HG03432 (cell line): Measurements from ENCODE around the gene MROH9.
"Not testable (repeated sequence)": the region's sequence is repeated elsewhere in the genome, so short reads cannot be mapped to it uniquely, and the experiment has no call there.

Experiments used
- ATAC-seq: cut with Tn5 transposase; IDR thresholded peaks from one replicate; pipeline ENCODE4 v1.9.1; 2021; ENCODE audit warnings: mild to moderate bottlenecking, moderate library complexity; ENCODE audit not compliant: unreplicated experiment

The MROH9 gene, protein sequence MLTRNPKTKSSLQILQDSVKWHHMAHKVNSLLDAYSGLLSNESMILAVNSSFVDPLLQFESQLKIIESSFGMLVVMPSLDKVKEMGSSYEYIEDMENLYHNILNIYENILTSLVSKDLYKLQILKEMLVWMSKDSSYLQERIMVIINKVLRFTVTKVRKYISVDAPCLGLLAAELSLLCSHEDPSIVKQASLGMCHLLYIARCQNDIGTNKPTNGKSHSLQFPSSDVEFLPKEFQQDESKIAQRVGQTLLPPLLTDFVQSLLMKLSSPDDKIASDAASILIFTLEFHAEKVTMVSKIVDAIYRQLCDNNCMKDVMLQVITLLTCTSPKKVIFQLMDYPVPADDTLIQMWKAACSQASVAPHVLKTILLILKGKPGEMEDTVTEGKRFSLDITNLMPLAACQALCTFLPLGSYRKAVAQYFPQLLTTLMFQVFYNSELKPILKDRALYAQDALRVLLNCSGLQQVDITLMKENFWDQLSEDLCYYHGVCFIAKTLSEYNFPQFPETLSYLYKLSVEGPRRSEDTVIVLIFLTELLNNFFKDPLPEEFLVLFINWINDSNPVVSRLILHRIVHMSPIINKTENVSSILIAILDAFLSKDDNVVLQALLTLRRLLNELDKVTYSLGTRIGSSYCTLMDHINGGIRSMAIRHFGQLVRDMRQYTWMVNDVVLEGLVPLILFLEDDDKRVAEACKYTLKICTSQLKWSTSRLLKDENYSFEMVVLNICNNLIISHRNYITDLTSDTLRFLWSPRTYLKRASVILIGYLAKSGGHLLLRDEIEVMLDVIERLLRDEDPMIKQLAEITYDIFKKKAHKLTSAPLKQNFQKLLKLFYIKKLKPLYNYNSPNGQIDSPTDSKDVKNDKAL

DNA sequence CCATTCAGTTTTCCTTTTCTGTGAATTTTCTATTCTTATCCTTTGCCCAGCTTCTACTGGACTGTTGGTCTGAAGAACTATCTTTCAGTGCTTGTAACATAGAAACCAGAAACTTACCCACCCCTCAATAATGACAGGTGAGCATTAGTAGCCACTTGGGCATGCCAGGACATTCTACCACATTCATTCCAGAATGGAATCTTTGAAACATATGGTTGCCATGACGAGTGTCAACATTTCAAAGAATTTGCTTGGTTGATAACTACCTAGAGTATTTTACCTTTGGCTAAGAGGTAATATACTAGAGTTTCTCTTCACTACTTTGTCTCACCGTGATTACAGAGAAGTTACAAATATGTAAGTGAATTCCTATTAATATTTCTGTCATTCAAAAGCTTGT is at the start of gene MROH9:
TSS of gene MROH9 (plus strand) at position 304 of the 400 bp plus-strand sequence. CDS start 10,023 bp downstream, outside the sequence.
- ATAC-seq: no peak

DNA sequence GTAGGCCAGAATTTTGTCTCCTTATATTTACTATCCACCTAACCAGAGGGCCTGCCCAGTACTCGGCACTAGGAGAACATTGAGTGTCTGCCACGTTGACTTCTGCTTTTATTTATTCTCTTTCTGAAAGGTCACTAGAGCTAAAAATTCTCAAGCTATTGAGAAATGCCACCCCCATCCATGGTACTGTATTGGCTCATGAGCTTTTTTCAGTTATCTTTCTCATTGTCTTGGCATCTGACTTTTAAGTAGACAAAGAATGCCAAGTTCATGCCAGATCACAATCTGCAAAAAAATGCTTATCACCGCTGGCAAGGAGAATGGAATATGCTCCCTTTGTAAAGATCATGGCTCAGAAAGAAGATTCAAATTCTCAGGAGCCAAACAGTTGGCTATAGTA is 49.8 kb upstream of the MROH9 start:
- no peak for ATAC-seq

DNA sequence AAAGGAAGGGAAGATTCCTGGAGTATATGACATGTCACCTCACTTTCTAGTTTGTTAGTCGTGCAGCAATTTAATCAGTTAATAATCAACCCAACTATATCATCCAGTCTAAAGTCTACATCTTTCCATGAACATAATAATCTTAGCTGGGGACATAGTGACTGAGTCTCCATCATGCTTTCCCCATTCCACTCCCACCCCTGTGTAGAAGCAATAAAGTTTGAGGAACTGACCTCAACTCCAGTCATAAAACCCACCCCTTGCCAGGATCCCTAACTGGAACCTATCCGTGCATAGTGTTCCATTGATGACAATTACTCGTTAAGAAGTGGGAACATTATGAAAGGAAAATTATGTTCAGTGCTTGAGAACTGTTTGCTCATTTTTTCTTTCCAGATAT is 48.9 kb upstream of the MROH9 start:
- ATAC-seq: no peak

DNA sequence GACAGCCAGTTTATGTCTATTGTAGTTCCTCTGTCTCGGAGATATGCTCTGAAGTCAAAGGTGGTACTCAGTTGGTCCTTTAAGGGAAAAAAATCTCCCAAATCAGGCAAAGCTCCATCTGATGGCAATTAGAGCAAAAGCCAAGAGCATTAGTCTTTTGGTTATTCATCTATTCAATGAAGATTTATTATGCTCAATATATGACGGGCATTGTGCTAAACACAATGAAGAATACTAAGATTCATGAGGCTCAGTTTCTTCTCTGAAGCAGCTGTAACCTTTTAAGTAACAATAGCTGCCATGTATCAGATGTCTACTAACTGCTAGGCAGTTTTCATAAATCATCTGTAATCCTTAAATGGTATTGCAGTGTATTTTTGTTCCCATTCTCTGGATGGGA is 47.6 kb upstream of the MROH9 start:
- no peak for ATAC-seq

DNA sequence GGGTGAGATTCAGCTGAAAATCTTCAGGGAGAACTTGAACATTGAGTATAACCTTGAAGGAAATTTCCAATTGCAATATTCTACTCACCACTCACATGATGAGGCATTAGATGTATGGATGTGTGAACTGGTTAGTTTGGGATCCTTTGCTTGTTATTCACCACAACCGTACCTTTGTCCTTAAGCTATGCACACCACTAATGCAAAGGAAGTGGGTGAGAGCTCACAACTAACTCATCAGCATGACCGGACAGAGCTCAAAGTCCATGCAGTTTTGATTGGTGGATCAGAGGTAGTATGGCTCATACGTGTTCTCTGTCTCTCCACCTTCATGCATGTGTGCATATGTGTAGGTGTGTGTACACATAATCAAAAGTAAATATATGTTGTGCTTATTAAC is 43.5 kb upstream of the MROH9 start:
- no peak for ATAC-seq

DNA sequence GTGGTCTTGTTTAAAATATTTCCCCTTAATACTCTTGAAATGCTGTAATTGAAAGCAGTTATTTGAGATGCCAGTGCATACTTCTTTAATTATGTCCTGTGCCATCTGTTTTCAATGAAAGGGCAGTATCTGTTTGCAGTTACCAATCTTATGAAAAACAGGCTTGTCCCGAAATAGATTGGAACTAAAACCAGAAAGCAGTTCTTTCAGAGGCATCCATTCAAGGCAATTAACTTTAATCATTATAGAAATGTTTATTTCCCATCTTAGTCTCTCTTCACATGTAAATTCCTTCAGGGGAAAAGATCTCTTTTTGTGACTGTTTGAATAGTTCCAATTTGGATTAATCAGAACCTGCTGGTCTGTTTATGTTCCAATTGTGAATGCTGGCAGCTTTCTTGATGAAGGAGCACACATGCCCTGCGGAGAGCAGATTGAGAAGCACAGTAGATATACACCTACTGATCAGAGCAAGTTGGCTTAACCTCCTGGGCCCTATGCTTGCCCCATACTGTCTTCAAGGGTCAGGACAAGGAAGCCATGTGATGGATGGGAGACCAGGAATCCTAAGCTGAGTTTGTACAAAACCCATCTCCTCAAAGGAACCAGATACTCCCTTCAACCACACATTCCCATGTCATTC is 41.6 kb upstream of the MROH9 start:
- ATAC-seq: no peak

DNA sequence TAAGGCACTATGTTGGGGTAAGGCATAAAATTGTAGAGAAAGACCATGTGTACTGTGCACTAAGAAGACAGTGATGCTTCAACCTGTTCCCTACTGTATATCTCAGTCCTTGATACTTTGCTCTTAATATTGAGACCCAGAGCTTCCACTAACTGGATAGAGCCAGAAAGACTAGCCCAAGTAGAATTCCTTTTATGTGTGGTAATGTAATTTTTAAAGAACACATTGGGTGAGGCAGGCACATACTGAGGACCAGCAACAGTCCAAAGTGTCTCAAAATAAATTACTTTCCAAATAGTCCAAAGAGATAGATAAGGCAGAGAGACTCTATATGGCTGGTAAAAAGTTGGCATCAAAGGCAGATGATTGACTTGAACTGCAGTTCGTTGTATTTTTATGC is 31.4 kb upstream of the MROH9 start:
- ATAC-seq: no peak

DNA sequence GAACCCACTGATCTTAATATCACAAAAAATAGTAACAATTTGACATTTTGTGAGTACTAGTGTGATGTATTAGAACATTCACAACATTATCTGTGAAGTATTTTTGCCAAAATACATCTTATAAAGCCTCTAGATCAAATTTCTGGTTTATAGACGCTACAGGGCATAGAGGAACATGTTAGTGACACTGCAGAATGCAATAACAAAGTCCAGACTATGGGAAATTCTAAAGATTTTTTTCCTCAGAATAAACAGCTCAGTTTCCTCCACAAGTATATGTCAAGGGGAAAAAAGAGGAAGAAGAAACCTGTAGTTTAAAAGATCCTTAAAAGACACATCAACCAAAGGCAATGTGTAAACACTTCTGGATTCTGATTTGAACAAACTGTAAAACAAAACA is 26.4 kb upstream of the MROH9 start:
- no peak for ATAC-seq

DNA sequence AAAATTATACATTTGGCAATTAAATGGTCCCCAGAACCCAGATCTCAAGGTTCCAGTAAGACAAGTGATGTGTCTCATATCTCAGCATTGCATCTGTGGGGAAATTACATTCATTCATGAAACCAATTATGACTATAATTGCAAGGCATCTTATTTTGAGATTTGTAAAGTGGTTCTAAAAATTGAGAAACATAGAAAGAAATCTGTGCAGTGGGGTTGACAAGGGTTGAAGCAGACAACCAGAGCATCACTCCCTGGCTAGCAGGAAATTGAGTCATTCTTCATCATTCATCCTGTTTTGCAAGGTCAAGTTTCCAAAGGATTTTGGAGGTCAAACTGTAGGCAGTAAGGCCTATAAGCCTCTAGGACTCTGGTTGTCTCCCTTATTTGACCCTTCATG is 25.1 kb upstream of the MROH9 start:
- no peak for ATAC-seq

DNA sequence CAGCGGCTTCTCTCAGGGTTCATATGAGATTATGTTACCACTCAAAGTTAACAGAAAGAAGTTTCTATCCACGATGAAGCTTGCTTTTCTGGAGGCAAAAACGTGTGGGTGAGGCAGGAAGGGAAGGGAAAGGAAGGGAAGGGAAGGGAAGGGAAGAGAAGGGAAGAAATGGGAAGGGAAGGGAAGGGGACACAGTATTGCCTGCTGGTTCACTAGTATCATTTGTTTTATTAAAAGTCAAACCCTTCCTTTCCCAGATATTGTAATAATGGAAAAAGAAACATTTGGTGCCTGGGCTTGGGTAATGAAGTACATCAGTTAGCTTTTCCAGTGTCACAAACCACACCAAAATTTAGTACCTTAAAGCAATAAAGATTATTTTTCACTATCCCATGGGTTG is 18.0 kb upstream of the MROH9 start:
- no peak for ATAC-seq

DNA sequence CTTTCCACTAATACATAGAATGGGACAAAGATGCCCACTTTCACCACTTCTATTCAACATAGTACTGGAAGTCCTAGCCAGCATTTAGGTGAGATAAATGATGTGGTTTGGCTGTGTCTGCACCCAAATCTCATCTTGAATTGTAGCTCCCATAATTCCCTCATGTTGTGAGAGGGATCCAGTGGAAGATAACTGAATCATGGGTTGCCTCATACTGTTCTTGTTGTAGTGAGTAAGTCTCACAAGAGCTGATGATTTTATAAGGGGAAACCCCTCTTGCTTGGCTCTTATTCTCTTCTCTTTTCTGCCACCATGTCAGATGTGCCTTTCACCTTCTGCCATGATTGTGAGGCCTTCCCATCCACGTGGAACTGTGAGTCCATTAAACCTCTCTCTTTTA is 10.7 kb upstream of the MROH9 start:
- not testable (repeated sequence) for ATAC-seq

DNA sequence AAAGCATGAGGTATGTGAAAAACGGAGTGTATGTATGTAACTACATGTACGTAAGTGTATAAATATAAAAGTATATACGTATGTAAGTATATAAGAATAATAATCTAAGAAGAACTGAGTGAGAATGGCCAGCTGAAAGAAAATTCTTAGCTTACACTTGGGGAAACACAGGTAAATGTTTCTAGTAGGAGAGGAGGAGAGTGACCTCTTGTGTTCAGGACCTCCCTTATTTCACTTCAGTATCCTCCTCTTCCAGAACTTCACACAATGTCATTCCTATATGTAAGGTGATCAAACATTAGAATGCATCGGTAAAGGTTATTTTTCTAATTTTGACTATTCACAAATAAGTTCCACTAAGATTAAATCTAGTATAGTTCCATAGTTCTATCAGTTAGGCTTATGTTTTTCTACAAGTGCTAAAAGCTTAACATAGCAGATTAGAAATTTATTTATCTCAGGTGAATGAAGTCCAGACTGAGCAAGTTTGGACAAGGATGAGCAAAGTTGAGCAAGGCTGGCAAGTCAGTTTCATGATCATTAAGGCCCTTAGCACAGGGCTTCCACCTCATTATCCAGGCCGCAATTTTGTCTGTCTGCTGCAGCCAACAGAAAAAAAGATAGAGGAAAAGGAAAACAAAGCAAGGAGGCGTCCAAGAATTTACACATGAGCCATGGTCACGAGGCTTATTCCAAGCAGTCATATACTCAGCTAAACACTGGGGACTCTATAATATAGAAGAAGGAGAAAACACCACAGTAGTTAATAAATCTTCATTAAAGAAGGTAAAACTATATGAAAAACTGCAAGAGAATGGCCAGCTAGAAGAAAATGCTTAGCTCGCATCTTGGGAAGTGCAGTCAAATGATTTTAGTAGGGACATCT is 7.1 kb upstream of the MROH9 start:
- ATAC-seq: no peak

DNA sequence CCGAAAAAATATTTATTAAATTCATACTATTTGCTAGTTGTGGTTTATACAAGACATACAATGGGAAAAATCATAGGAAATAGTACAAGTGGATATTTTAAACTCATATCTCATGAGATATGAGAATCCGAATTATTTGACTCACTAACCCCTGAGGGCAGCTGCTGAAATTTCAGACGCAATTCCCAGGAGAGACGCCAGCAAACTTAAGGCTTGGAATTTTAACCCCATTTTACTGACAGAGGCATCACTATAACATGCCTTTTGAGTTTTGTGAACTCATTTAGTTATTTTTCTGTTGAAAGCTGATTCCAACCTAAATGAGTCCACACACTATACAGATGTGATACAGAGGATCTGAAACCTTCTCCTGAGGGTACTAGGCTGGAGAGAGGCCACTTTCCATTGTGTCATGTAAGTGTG is 5.9 kb upstream of the MROH9 start:
- ATAC-seq: no peak

DNA sequence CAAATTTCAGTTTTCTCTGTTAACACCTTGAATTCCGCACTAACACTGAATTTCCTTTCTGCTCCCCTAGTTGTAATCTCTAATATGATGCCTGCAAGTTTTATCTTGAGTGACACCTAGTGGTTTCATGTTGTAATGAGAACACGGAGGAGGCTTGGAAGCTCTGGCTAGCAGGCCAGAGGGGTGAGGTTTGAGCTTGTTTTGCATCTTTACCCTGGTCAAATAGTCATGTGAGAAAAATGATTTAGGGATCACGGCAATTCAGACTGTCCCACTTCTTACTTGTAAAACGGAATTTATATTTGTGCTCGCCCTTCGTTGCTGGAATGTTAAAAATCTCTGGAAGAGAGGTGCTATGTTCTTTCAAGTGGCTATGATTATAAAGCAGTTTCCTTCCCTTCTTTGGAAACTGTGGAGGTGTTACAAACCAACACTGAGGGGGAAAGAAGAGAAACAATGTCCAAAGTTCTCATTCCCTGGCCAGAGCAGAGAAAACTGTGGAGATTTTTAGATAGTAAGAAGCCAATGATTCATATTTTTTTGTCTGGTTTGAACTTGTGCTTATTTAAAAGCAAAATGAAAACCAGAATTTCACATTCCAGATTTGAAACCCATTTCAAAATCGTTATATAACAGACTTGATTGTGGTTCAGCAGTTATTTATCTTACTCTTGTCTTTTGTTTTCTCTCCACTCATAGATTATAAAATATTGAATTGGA is 5.3 kb upstream of the MROH9 start:
- peak; percentile 92 for ATAC-seq

DNA sequence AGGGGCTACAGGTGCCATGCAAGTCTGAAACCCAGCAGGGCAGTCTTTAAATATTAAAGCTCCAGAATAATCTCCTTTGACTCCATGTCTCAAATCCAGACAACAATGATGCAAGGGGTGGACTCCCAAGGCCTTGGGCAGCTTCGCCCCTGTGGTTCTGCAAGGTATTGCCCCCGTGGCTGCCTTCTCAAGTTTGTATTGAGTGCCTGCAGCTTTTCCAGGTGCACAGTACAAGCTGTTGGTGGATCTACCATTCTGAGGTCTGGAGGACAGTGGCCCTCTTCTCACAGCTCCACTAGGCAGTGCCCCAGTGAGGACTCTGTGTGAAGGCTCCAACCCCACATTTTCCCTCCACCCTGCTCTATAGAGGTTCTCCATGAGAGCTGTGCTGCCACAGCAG is 3.7 kb upstream of the MROH9 start:
- ATAC-seq: no peak

DNA sequence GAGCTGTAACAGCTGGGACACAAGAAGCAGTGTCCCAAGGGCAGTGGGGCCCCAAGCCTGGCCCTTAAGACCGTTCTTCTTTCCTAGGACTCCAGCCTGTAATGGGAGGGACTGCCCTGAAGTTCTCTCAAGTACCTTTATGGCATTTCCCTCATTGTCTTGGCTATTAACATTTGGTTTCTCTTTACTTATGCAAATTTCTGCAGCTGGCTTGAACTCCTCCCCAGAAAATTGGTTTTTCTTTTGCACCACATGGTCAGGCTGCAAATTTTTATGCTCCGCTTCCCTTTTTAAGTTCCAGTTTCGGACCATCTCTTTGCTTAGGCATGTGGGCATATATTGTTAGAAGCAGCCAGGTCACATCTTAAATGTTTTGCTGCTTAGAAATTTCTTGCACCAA is 3.1 kb upstream of the MROH9 start:
- no peak for ATAC-seq

DNA sequence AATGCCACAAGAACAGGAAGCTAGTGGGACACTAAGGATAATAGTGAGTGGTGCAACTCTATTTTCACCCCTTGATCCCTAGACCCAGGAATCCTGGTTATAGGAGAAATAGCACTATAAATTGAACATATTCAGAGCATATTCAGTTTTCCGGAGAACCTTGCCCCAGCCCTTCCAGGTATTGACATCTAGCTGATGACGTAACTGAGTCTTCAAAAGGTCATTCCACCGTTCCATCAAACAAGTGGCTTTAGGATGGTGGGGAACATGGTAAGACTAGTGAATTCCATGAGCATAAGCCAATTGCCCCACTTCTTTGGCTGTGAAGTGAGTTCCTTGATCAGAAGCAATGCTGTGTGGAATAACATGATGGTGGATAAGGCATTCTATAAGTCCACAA is 2.9 kb downstream of the MROH9 start:
- no peak for ATAC-seq

DNA sequence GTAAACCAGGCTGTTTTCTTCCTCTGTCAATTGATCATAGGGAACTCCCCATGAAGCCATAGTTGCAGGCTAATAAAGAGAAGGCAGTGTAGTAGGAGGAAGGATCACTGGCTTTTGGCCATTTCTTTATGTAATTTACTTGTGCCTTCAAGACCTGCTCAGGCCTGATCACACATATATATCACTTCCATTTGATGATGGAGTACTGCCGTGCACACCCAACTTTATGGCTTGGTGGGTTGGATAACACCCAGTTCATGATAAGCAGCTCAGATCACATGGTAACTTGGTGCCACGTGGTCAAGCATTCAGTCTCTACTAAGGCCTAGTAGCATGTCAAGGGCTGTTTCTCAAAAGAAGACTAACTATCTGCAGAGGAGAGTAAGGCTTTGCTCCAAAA is 4.1 kb downstream of the MROH9 start:
- no peak for ATAC-seq

DNA sequence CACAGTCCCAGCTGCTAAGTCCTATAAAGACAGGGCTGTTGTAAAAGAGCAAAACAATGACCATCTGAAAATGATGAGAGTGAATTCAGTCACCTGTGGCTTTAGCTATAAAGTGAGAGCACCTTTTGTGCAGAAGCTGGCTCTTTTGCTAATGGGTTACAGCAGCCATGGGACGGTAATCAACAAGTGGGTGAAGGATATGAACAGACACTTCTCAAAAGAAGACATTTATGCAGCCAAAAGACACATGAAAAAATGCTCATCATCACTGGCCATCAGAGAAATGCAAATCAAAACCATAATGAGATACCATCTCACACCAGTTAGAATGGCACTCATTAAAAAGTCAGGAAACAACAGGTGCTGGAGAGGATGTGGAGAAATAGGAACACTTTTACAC is 16.4 kb downstream of the MROH9 start:
- ATAC-seq: not testable (repeated sequence)

DNA sequence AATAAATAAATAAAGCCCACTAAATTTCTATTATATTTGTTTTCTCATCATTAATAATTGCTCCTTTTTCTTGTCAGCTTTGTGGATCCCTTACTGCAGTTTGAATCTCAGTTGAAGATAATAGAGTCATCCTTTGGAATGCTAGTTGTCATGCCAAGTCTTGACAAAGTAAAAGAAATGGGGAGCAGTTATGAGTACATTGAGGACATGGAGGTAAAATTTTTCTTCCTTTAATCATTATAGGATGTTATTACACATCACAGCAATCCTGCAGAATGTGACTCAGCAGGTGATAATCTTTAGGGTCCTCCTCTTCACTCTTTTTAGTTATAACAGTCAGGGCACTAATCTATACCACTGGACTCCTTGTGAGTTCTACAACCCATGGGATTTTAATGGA is 24.1 kb downstream of the MROH9 start:
- ATAC-seq: no peak
